Astrocyte (in vitro differentiated cells and primary cell): ENCODE results near the gene SARS1. TPM values are rescaled to one million over a fixed set of nuclear protein-coding genes. Genes with fewer than 3 reads are reported as not detected.
"Not testable (repeated sequence)": the region's sequence is repeated elsewhere in the genome, so short reads cannot be mapped to it uniquely, and the experiment has no call there.

Experiments used
- DNase-seq: peaks from one replicate; pipeline ENCODE4 v3.0.0-alpha.2; 2010; ENCODE audit warnings: low read depth
- FAIRE-seq: peaks from 2 replicates; lab custom pipeline; 2011; peaks lifted over from hg19 to GRCh38; lab: Jason Lieb, UNC
- H2AFZ ChIP-seq: 2 replicates; pipeline ENCODE4 v1.6.0; 2012; ENCODE audit warnings: low read depth, low read length, inconsistent platforms
- H3K27ac ChIP-seq: 2 replicates; pipeline ENCODE4 v1.5.1; 2011; ENCODE audit warnings: low read depth, low read length, inconsistent platforms
- H3K27me3 ChIP-seq: 2 replicates; pipeline ENCODE4 v1.6.0; 2011; ENCODE audit warnings: low read length, inconsistent platforms; ENCODE audit not compliant: insufficient read depth
- H3K36me3 ChIP-seq: 2 replicates; pipeline ENCODE4 v1.5.1; 2011; ENCODE audit warnings: low read length, inconsistent platforms; ENCODE audit not compliant: insufficient read depth
- H3K4me1 ChIP-seq: 2 replicates; pipeline ENCODE4 v1.5.1; 2011; ENCODE audit warnings: low read length, inconsistent platforms; ENCODE audit not compliant: insufficient read depth
- H3K4me2 ChIP-seq: 2 replicates; pipeline ENCODE4 v1.6.0; 2012; ENCODE audit warnings: low read length, inconsistent platforms
- H3K4me3 ChIP-seq: 2 replicates; pipeline ENCODE4 v1.5.1; 2011; ENCODE audit warnings: low read depth, mild to moderate bottlenecking, low read length, inconsistent platforms; ENCODE audit not compliant: insufficient read depth
- H3K79me2 ChIP-seq: 2 replicates; pipeline ENCODE4 v1.6.0; 2012; ENCODE audit warnings: mild to moderate bottlenecking, low read length, inconsistent platforms; ENCODE audit not compliant: insufficient read depth
- H3K9ac ChIP-seq: 2 replicates; pipeline ENCODE4 v1.6.0; 2012; ENCODE audit warnings: mild to moderate bottlenecking, low read length, inconsistent platforms
- H3K9me3 ChIP-seq: 2 replicates; pipeline ENCODE4 v1.5.1; 2012; ENCODE audit warnings: low read depth, mild to moderate bottlenecking, low read length, inconsistent platforms; ENCODE audit not compliant: insufficient read depth
- H4K20me1 ChIP-seq: 2 replicates; pipeline ENCODE4 v1.6.0; 2012; ENCODE audit warnings: low read length, inconsistent platforms; ENCODE audit not compliant: insufficient read depth
- H3K27ac Mint-ChIP-seq: one replicate; pipeline ENCODE4 v1.8.0; 2021; ENCODE audit warnings: mild to moderate bottlenecking, mixed read lengths; ENCODE audit not compliant: unreplicated experiment
- H3K27me3 Mint-ChIP-seq: one replicate; pipeline ENCODE4 v1.8.0; 2021; ENCODE audit warnings: low read depth, mixed read lengths; ENCODE audit not compliant: unreplicated experiment
- H3K36me3 Mint-ChIP-seq: one replicate; pipeline ENCODE4 v1.8.0; 2021; ENCODE audit warnings: low read depth, mixed read lengths; ENCODE audit not compliant: unreplicated experiment
- H3K4me1 Mint-ChIP-seq: one replicate; pipeline ENCODE4 v1.8.0; 2021; ENCODE audit warnings: low read depth, mixed read lengths; ENCODE audit not compliant: unreplicated experiment
- H3K4me3 Mint-ChIP-seq: one replicate; pipeline ENCODE4 v1.8.0; 2021; ENCODE audit warnings: mild to moderate bottlenecking, moderate library complexity, mixed read lengths; ENCODE audit not compliant: unreplicated experiment
- H3K9me3 Mint-ChIP-seq: one replicate; pipeline ENCODE4 v1.8.0; 2021; ENCODE audit warnings: mild to moderate bottlenecking, mixed read lengths; ENCODE audit not compliant: unreplicated experiment
- CTCF ChIP-seq: IDR thresholded peaks from 2 replicates; pipeline ENCODE4 v1.5.1; 2011; ENCODE audit warnings: low read depth, mild to moderate bottlenecking, inconsistent platforms, low read length, moderate library complexity; ENCODE audit not compliant: insufficient read depth
- EZH2 ChIP-seq: IDR thresholded peaks from 2 replicates; pipeline ENCODE4 v1.6.1; 2012; ENCODE audit warnings: mild to moderate bottlenecking, low read length, inconsistent platforms; ENCODE audit not compliant: insufficient read depth
- total RNA-seq: library from RNA; stranded (reverse); gene quantifications from 2 replicates; pipeline ENCODE4 v1.2.1, GENCODE V29; 2021

The SARS1 gene
- total RNA-seq, 1 donor from 2014 or later: 355 TPM

- H3K27me3 ChIP-seq, H3K4me1 ChIP-seq, H3K36me3 Mint-ChIP-seq, H3K4me2 ChIP-seq, H2AFZ ChIP-seq, H3K9ac ChIP-seq, H3K79me2 ChIP-seq, H4K20me1 ChIP-seq, FAIRE-seq, H3K27me3 Mint-ChIP-seq, H3K4me3 ChIP-seq, H3K9me3 Mint-ChIP-seq, H3K27ac ChIP-seq, H3K36me3 ChIP-seq, DNase-seq, H3K4me1 Mint-ChIP-seq, H3K4me3 Mint-ChIP-seq, H3K9me3 ChIP-seq, H3K27ac Mint-ChIP-seq: not testable (repeated sequence)
Measured at GRCh38 chr1:109180715-109181084, 33.0 kb upstream of the SARS1 start.

- FAIRE-seq (no peak), DNase-seq (peak; percentile 51)
- H3K27me3 ChIP-seq: no peaks in the 10 kb centered on the region
- no peak overlapping the region for H3K27ac ChIP-seq
- no peak overlapping the region for H3K27ac Mint-ChIP-seq
- peaks cover 3% of the 10 kb centered on the region for H3K27me3 Mint-ChIP-seq
- no peak overlapping the region for H2AFZ ChIP-seq
- TF ChIP-seq EZH2: no peak
- peaks cover 5% of the 10 kb centered on the region for H3K9me3 Mint-ChIP-seq
- no peak overlapping the region for H3K4me3 Mint-ChIP-seq
- no peak overlapping the region for H3K4me2 ChIP-seq
- no peaks in the 10 kb centered on the region for H3K36me3 Mint-ChIP-seq
- H3K9ac ChIP-seq: no peak overlapping the region
- H3K4me1 Mint-ChIP-seq: peaks cover 12% of the 10 kb centered on the region
- no peaks in the 10 kb centered on the region for H4K20me1 ChIP-seq
- no peaks in the 10 kb centered on the region for H3K9me3 ChIP-seq
- H3K36me3 ChIP-seq: no peaks in the 10 kb centered on the region
- H3K4me1 ChIP-seq: no peaks in the 10 kb centered on the region
- H3K4me3 ChIP-seq: no peak overlapping the region
- no peaks in the 10 kb centered on the region for H3K79me2 ChIP-seq
Measured at GRCh38 chr1:109181085-109181806, 32.5 kb upstream of the SARS1 start.

- DNase-seq: no peak
- H2AFZ ChIP-seq: no peak overlapping the region
- H3K27ac ChIP-seq: no peak overlapping the region
Measured at GRCh38 chr1:109181807-109182163, 31.9 kb upstream of the SARS1 start.

More at GRCh38 chr1:109181807-109182163, 31.9 kb upstream of the SARS1 start:
- Mint-ChIP-seq H3K36me3 (no peaks in the 10 kb centered on the region), H3K27ac (no peak overlapping the region), H3K4me3 (no peak overlapping the region), H3K4me1 (peaks cover 17% of the 10 kb centered on the region), H3K9me3 (peaks cover 5% of the 10 kb centered on the region), H3K27me3 (peaks cover 3% of the 10 kb centered on the region)
- Histone ChIP-seq H3K27me3 (no peaks in the 10 kb centered on the region), H3K4me3 (no peak overlapping the region), H3K36me3 (no peaks in the 10 kb centered on the region), H3K9ac (no peak overlapping the region), H3K79me2 (no peaks in the 10 kb centered on the region), H3K4me1 (no peaks in the 10 kb centered on the region), H3K9me3 (no peaks in the 10 kb centered on the region), H4K20me1 (no peaks in the 10 kb centered on the region), H3K4me2 (no peak overlapping the region)
- no peak for FAIRE-seq
- TF ChIP-seq EZH2 (no peak), CTCF (no peak)
